ENCODE data around the gene PPP1R9A. TPM values are rescaled to one million over a fixed set of nuclear protein-coding genes. Genes with fewer than 3 reads are reported as not detected.

The PPP1R9A gene
- polyA plus RNA-seq, 1 donor (not counting 4 experiments of a cell fraction or from before 2014, with no cell fraction given): 0.01 TPM

- dilution Hi-C loops (cut with MboI; ENCODE audit: extremely low pct_ligation_motif_present, low sequenced_read_pairs): no loop called here
- FAIRE-seq: no peak
These were observed 184.9 kb downstream of the PPP1R9A start for GRCh38 chr7:95092324-95092723.

GRCh38 chr7:95095259-95095965, 188.0 kb downstream of the PPP1R9A start:
- H3K9me1 ChIP-seq (ENCODE audit: control insufficient read depth, extremely low read depth, insufficient read depth, low read length): no peaks in the 10 kb centered on the region
- no peak for FAIRE-seq
- no peak overlapping the region for H3K4me2 ChIP-seq (ENCODE audit: control insufficient read depth, extremely low read depth, insufficient read depth, low read depth, low read length)
- H2AFZ ChIP-seq (ENCODE audit: control insufficient read depth, low read length): no peak overlapping the region
- dilution Hi-C loops (cut with MboI; ENCODE audit: extremely low pct_ligation_motif_present, low sequenced_read_pairs): no loop called here
- TF ChIP-seq CTCF (optimal IDR thresholded peaks at IDR 0.05 in 1 of 3, IDR thresholded peaks at IDR 0.05 in 1 of 3, conservative IDR thresholded peaks at IDR 0.05 in 1 of 3; ENCODE audit: extremely low read depth in 1 of 3, insufficient read depth in 2 of 3, low read length in 3 of 3) (no peak), EZH2 (IDR thresholded peaks at IDR 0.05; ENCODE audit: low read length) (no peak)
- DNase-seq (ENCODE audit: low read depth, low spot score): no peak
- no peaks in the 10 kb centered on the region for H3K4me1 ChIP-seq (ENCODE audit: control insufficient read depth, extremely low read depth, insufficient read depth, low read length)
- no peak overlapping the region for H3K27ac ChIP-seq (ENCODE audit: control insufficient read depth, insufficient read depth, low read length)
- no peak overlapping the region for H3K4me3 ChIP-seq (ENCODE audit: control insufficient read depth in 2 of 3, extremely low read depth in 1 of 3, insufficient read depth in 2 of 3, low read depth in 1 of 3, low read length in 3 of 3)
- H3K9ac ChIP-seq (ENCODE audit: control insufficient read depth, extremely low read depth, insufficient read depth, low read length): no peak overlapping the region
- H3K79me2 ChIP-seq (ENCODE audit: control insufficient read depth, insufficient read depth, low read length): no peaks in the 10 kb centered on the region
- H3K9me3 ChIP-seq (ENCODE audit: control insufficient read depth, low read depth, low read length): no peaks in the 10 kb centered on the region
- H3K27me3 ChIP-seq (ENCODE audit: control insufficient read depth, extremely low read depth, insufficient read depth, low read length): no peaks in the 10 kb centered on the region
- H4K20me1 ChIP-seq (ENCODE audit: control insufficient read depth, extremely low read depth, insufficient read depth, low read length): no peaks in the 10 kb centered on the region
- no peaks in the 10 kb centered on the region for H3K36me3 ChIP-seq (ENCODE audit: control insufficient read depth in 2 of 2, extremely low read depth in 1 of 2, insufficient read depth in 2 of 2, low read length in 2 of 2)

More at GRCh38 chr7:95092324-95092723, 184.9 kb downstream of the PPP1R9A start:
- Histone ChIP-seq H3K27ac (ENCODE audit: control insufficient read depth, insufficient read depth, low read length) (no peak overlapping the region), H4K20me1 (ENCODE audit: control insufficient read depth, extremely low read depth, insufficient read depth, low read length) (no peaks in the 10 kb centered on the region), H3K79me2 (ENCODE audit: control insufficient read depth, insufficient read depth, low read length) (no peaks in the 10 kb centered on the region), H3K9me3 (ENCODE audit: control insufficient read depth, low read depth, low read length) (no peaks in the 10 kb centered on the region), H3K4me1 (ENCODE audit: control insufficient read depth, extremely low read depth, insufficient read depth, low read length) (no peaks in the 10 kb centered on the region), H3K36me3 (ENCODE audit: control insufficient read depth in 2 of 2, extremely low read depth in 1 of 2, insufficient read depth in 2 of 2, low read length in 2 of 2) (no peaks in the 10 kb centered on the region), H3K9ac (ENCODE audit: control insufficient read depth, extremely low read depth, insufficient read depth, low read length) (no peak overlapping the region), H3K9me1 (ENCODE audit: control insufficient read depth, extremely low read depth, insufficient read depth, low read length) (no peaks in the 10 kb centered on the region), H3K4me2 (ENCODE audit: control insufficient read depth, extremely low read depth, insufficient read depth, low read depth, low read length) (no peak overlapping the region), H2AFZ (ENCODE audit: control insufficient read depth, low read length) (no peak overlapping the region), H3K4me3 (ENCODE audit: control insufficient read depth in 2 of 3, extremely low read depth in 1 of 3, insufficient read depth in 2 of 3, low read depth in 1 of 3, low read length in 3 of 3) (no peak overlapping the region), H3K27me3 (ENCODE audit: control insufficient read depth, extremely low read depth, insufficient read depth, low read length) (no peaks in the 10 kb centered on the region)
- DNase-seq (ENCODE audit: low read depth, low spot score): no peak
- TF ChIP-seq CTCF (optimal IDR thresholded peaks at IDR 0.05 in 1 of 3, IDR thresholded peaks at IDR 0.05 in 1 of 3, conservative IDR thresholded peaks at IDR 0.05 in 1 of 3; ENCODE audit: extremely low read depth in 1 of 3, insufficient read depth in 2 of 3, low read length in 3 of 3) (no peak), EZH2 (IDR thresholded peaks at IDR 0.05; ENCODE audit: low read length) (no peak)

Data from keratinocyte (primary cell).